ENCODE results near the gene GNPDA1. TPM values are rescaled to one million over a fixed set of nuclear protein-coding genes. Genes with fewer than 3 reads are reported as not detected.

Gene GNPDA1
- total and polyA plus RNA-seq, 2 donors from 2014 or later: 30.1 to 76.6 TPM

GRCh38 chr5:142025637-142026036, 12.8 kb upstream of the GNPDA1 start:
- Histone ChIP-seq H3K27ac (ENCODE audit: low read depth in 2 of 2, low read length in 2 of 2) (no peak overlapping the region), H3K4me1 (ENCODE audit: control insufficient read depth in 2 of 3, insufficient read depth in 2 of 3, low read depth in 1 of 3, low read length in 3 of 3) (no peaks in the 10 kb centered on the region), H3K9ac (ENCODE audit: low read length in 3 of 3) (no peak overlapping the region), H3K36me3 (ENCODE audit: control insufficient read depth in 2 of 3, insufficient read depth in 3 of 3, low read length in 3 of 3) (no peaks in the 10 kb centered on the region), H3K9me3 (ENCODE audit: control insufficient read depth in 2 of 3, insufficient read depth in 1 of 3, low read length in 3 of 3) (no peaks in the 10 kb centered on the region), H3K4me3 (ENCODE audit: low read length in 3 of 3) (peak overlapping the region in 2 of 3 donors; percentile 70 to 90), H3K27me3 (ENCODE audit: control insufficient read depth, insufficient read depth, low read length) (no peaks in the 10 kb centered on the region)
- peak in 1 of 5 donors; percentile 11 for DNase-seq
- intact Hi-C loops (cut with DNase I): no loop called here
- TF ChIP-seq CTCF (IDR thresholded peaks at IDR 0.05; ENCODE audit: borderline replicate concordance, extremely low read depth, insufficient read depth): no peak
- no peak for FAIRE-seq

GRCh38 chr5:142024771-142025304, 12.0 kb upstream of the GNPDA1 start:
- peak overlapping the region; percentile 65 to 85 for H3K27ac ChIP-seq (ENCODE audit: low read depth in 2 of 2, low read length in 2 of 2)

DNA sequence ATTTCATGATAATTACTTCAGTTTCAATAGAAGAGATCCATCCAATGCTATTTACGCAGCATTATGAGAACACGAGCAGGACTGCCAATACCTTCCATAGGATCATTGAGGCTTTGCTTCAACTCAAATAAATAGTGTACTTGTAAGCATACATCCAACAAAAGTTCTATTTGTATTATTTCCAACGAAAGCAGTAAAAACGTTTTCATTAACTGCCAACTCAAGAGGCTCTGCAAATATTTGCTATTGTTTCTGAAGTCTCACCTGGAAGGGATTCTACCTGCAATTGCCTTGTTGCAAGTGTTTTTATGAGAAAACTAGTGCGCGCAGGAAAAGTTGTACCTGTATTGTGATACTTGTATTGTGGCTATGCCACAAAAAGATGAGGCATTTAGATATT, 11.0 kb upstream of the GNPDA1 start:
- intact Hi-C loops (cut with DNase I): no loop called here
- no peak for FAIRE-seq

More at GRCh38 chr5:142024771-142025304, 12.0 kb upstream of the GNPDA1 start:
- H3K4me3 ChIP-seq (ENCODE audit: low read length in 3 of 3): peak overlapping the region; percentile 70 to 90 (median 89)
- intact Hi-C loops (cut with DNase I): no loop called here
- TF ChIP-seq CTCF (IDR thresholded peaks at IDR 0.05; ENCODE audit: borderline replicate concordance, extremely low read depth, insufficient read depth): no peak
- no peaks in the 10 kb centered on the region for H3K27me3 ChIP-seq (ENCODE audit: control insufficient read depth, insufficient read depth, low read length)
- no peaks in the 10 kb centered on the region for H3K36me3 ChIP-seq (ENCODE audit: control insufficient read depth in 2 of 3, insufficient read depth in 3 of 3, low read length in 3 of 3)
- peak overlapping the region; percentile 14 to 88 (median 74) for H3K9ac ChIP-seq (ENCODE audit: low read length in 3 of 3)
- FAIRE-seq (no peak), DNase-seq (peak; percentile 90 to 96 (median 95))
- H3K4me1 ChIP-seq (ENCODE audit: control insufficient read depth in 2 of 3, insufficient read depth in 2 of 3, low read depth in 1 of 3, low read length in 3 of 3): no peaks in the 10 kb centered on the region
- no peaks in the 10 kb centered on the region for H3K9me3 ChIP-seq (ENCODE audit: control insufficient read depth in 2 of 3, insufficient read depth in 1 of 3, low read length in 3 of 3)

More for the DNA sequence above, 11.0 kb upstream of the GNPDA1 start:
- no peak for DNase-seq
- Histone ChIP-seq H3K4me1 (ENCODE audit: control insufficient read depth in 2 of 3, insufficient read depth in 2 of 3, low read depth in 1 of 3, low read length in 3 of 3) (no peaks in the 10 kb centered on the region), H3K27ac (ENCODE audit: low read depth in 2 of 2, low read length in 2 of 2) (no peak overlapping the region), H3K9me3 (ENCODE audit: control insufficient read depth in 2 of 3, insufficient read depth in 1 of 3, low read length in 3 of 3) (no peaks in the 10 kb centered on the region), H3K27me3 (ENCODE audit: control insufficient read depth, insufficient read depth, low read length) (no peaks in the 10 kb centered on the region), H3K36me3 (ENCODE audit: control insufficient read depth in 2 of 3, insufficient read depth in 3 of 3, low read length in 3 of 3) (no peaks in the 10 kb centered on the region), H3K4me3 (ENCODE audit: low read length in 3 of 3) (no peak overlapping the region), H3K9ac (ENCODE audit: low read length in 3 of 3) (no peak overlapping the region)
- TF ChIP-seq CTCF (IDR thresholded peaks at IDR 0.05; ENCODE audit: borderline replicate concordance, extremely low read depth, insufficient read depth): no peak
